ENCODE data around the gene CDH8. TPM values are rescaled to one million over a fixed set of nuclear protein-coding genes. Genes with fewer than 3 reads are reported as not detected.

The CDH8 gene
- polyA plus RNA-seq, 1 of the 3 experiments (the other 2 are of a cell fraction), result 0.05 TPM

DNA sequence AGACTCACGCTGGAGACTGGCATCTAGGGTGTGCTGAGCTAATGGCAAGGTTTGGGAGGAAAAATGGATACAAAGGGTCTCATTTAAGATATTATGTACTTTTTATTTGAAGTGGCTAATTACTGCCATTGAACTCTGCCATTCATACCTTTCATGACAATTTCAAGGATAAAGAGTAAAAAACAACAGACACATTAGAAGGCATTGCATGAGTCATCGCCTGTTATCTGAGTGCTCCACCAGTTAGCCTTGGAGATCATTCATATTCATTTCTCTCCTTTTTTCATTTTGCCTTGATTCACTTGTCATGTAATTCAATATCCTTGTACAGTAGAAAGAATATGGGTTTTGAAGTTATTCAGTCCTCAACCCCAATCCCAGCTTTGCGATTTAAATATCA, 109.5 kb downstream of the CDH8 start:
- Histone ChIP-seq H3K36me3 (replicated peaks in 1 of 2; ENCODE audit: control insufficient read depth in 1 of 2, insufficient read depth in 2 of 2, low read length in 1 of 2) (no peaks in the 10 kb centered on the region), H3K4me3 (ENCODE audit: low read depth in 2 of 2, low read length in 1 of 2) (no peak overlapping the region), H4K20me1 (ENCODE audit: insufficient read depth) (no peaks in the 10 kb centered on the region), H3K9me2 (no peaks in the 10 kb centered on the region), H3F3A (replicated peaks; ENCODE audit: insufficient read depth) (no peaks in the 10 kb centered on the region), H2AFZ (ENCODE audit: low read depth) (no peak overlapping the region), H3K79me2 (ENCODE audit: insufficient read depth) (no peaks in the 10 kb centered on the region), H3K9ac (no peak overlapping the region), H3K9me3 (no peaks in the 10 kb centered on the region), H3K4me1 (ENCODE audit: control insufficient read depth in 1 of 2, insufficient read depth in 2 of 2, low read depth in 1 of 2, low read length in 1 of 2) (no peaks in the 10 kb centered on the region), H3K27ac (ENCODE audit: low read depth in 2 of 2, low read length in 1 of 2) (no peak overlapping the region), H3K4me2 (no peak overlapping the region), H3K27me3 (ENCODE audit: insufficient read depth) (no peaks in the 10 kb centered on the region)
- ChIA-PET POLR2A (no interaction called here), CTCF (no interaction called here)
- TF ChIP-seq ELF1 (IDR thresholded peaks at IDR 0.05) (no peak), RCOR1 (IDR thresholded peaks at IDR 0.05; ENCODE audit: low read length) (no peak), RFX5 (IDR thresholded peaks at IDR 0.05; ENCODE audit: low read length) (no peak), SMC3 (IDR thresholded peaks at IDR 0.05; ENCODE audit: low read depth, low read length) (no peak), MXI1 (IDR thresholded peaks at IDR 0.05; ENCODE audit: low read depth, low read length) (no peak), TEAD4 (IDR thresholded peaks at IDR 0.05; ENCODE audit: borderline replicate concordance, insufficient read depth) (no peak), USF1 (IDR thresholded peaks at IDR 0.05; ENCODE audit: borderline replicate concordance, low read depth) (no peak), NRF1 (IDR thresholded peaks at IDR 0.05; ENCODE audit: low read depth, low read length) (no peak), CHD2 (IDR thresholded peaks at IDR 0.05; ENCODE audit: low read length, partially characterized antibody) (no peak), NFIC (IDR thresholded peaks at IDR 0.05; ENCODE audit: borderline replicate concordance) (no peak), FOSL2 (IDR thresholded peaks at IDR 0.05; ENCODE audit: borderline replicate concordance, low read depth) (no peak), POLR2AphosphoS5 (IDR thresholded peaks at IDR 0.05; ENCODE audit: low read depth, low read length) (no peak), TAF1 (IDR thresholded peaks at IDR 0.05; ENCODE audit: borderline replicate concordance, low read depth, low read length) (no peak), YY1 (IDR thresholded peaks at IDR 0.05; ENCODE audit: low read depth) (no peak), FOXJ3 (CRISPR knock-in tag; IDR thresholded peaks at IDR 0.05) (no peak)
- TF ChIP-seq, protein P1, sequence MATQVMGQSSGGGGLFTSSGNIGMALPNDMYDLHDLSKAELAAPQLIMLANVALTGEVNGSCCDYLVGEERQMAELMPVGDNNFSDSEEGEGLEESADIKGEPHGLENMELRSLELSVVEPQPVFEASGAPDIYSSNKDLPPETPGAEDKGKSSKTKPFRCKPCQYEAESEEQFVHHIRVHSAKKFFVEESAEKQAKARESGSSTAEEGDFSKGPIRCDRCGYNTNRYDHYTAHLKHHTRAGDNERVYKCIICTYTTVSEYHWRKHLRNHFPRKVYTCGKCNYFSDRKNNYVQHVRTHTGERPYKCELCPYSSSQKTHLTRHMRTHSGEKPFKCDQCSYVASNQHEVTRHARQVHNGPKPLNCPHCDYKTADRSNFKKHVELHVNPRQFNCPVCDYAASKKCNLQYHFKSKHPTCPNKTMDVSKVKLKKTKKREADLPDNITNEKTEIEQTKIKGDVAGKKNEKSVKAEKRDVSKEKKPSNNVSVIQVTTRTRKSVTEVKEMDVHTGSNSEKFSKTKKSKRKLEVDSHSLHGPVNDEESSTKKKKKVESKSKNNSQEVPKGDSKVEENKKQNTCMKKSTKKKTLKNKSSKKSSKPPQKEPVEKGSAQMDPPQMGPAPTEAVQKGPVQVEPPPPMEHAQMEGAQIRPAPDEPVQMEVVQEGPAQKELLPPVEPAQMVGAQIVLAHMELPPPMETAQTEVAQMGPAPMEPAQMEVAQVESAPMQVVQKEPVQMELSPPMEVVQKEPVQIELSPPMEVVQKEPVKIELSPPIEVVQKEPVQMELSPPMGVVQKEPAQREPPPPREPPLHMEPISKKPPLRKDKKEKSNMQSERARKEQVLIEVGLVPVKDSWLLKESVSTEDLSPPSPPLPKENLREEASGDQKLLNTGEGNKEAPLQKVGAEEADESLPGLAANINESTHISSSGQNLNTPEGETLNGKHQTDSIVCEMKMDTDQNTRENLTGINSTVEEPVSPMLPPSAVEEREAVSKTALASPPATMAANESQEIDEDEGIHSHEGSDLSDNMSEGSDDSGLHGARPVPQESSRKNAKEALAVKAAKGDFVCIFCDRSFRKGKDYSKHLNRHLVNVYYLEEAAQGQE (IDR thresholded peaks at IDR 0.05; ENCODE audit: low read depth, low read length), result no peak
- TF ChIP-seq, protein P2, sequence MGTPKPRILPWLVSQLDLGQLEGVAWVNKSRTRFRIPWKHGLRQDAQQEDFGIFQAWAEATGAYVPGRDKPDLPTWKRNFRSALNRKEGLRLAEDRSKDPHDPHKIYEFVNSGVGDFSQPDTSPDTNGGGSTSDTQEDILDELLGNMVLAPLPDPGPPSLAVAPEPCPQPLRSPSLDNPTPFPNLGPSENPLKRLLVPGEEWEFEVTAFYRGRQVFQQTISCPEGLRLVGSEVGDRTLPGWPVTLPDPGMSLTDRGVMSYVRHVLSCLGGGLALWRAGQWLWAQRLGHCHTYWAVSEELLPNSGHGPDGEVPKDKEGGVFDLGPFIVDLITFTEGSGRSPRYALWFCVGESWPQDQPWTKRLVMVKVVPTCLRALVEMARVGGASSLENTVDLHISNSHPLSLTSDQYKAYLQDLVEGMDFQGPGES (IDR thresholded peaks at IDR 0.05; ENCODE audit: low read depth, low read length), result no peak
- TF ChIP-seq, protein P3, sequence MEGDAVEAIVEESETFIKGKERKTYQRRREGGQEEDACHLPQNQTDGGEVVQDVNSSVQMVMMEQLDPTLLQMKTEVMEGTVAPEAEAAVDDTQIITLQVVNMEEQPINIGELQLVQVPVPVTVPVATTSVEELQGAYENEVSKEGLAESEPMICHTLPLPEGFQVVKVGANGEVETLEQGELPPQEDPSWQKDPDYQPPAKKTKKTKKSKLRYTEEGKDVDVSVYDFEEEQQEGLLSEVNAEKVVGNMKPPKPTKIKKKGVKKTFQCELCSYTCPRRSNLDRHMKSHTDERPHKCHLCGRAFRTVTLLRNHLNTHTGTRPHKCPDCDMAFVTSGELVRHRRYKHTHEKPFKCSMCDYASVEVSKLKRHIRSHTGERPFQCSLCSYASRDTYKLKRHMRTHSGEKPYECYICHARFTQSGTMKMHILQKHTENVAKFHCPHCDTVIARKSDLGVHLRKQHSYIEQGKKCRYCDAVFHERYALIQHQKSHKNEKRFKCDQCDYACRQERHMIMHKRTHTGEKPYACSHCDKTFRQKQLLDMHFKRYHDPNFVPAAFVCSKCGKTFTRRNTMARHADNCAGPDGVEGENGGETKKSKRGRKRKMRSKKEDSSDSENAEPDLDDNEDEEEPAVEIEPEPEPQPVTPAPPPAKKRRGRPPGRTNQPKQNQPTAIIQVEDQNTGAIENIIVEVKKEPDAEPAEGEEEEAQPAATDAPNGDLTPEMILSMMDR (IDR thresholded peaks at IDR 0.05), result no peak
- no peak for DNase-seq
- 45% methylated on average over 3 of the region's 3 CpGs for WGBS (ENCODE audit: low lambda C conversion rate)

Data from SK-N-SH (cell line).